VCaP (cell line): ENCODE results near the gene DBI.

Source experiments
- H3K27ac ChIP-seq: fragments of 450-650 bp; 2 replicates; pipeline ENCODE4 v1.5.1; 2017
- TF ChIP-seq, protein P1 (sequence below): fragments of 450-650 bp; conservative IDR thresholded peaks from 2 replicates; pipeline ENCODE4 v1.5.1; 2017; ENCODE audit warnings: mild to moderate bottlenecking, moderate library complexity

The DBI gene

DNA sequence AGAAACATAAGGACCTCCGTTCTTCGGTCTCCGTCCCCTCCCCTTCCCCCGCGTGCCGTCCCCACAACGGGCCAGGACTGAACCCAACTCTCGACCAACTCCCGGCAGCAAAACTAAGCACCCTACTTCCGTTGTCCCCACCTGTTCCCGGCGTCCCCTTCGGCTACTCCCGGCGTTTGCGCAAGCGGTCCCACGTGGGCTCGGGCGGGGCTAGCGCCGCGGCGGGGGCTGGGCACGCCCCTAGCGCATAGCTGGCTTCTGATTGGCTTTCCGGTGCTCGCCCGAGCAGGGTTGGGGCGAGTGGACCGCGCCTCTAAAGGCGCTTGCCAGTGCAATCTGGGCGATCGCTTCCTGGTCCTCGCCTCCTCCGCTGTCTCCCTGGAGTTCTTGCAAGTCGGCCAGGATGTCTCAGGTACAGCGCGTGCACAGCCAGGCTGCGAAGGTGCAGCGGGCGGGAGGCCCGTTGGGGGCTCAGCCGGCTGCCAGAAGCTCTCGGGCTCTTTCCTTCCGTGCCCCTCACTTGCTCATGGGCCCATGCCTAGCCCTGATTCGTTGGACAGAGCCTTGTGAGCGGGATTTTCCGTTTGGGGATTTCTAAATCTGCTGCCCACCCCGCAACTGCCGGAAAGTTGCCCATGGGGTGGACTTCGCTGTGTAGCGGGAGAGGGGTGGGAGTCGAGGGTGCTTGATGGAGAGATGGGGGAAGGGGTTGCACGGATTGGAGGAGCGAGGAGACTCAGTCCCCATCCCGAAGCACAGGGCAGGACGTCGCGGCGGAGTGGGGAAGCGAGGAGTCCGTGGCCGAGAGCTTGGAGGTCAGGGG, at the start of gene DBI, which contains the start of gene C2orf76:
Gene DBI, plus strand, starts transcription at position 329 of the 823 bp plus-strand sequence. Its CDS starts 75 bp downstream, at position 404.
Gene C2orf76, minus strand, starts transcription at position 186 of the 823 bp plus-strand sequence. CDS start 26,875 bp downstream, outside the sequence.
- TF ChIP-seq, protein P1, sequence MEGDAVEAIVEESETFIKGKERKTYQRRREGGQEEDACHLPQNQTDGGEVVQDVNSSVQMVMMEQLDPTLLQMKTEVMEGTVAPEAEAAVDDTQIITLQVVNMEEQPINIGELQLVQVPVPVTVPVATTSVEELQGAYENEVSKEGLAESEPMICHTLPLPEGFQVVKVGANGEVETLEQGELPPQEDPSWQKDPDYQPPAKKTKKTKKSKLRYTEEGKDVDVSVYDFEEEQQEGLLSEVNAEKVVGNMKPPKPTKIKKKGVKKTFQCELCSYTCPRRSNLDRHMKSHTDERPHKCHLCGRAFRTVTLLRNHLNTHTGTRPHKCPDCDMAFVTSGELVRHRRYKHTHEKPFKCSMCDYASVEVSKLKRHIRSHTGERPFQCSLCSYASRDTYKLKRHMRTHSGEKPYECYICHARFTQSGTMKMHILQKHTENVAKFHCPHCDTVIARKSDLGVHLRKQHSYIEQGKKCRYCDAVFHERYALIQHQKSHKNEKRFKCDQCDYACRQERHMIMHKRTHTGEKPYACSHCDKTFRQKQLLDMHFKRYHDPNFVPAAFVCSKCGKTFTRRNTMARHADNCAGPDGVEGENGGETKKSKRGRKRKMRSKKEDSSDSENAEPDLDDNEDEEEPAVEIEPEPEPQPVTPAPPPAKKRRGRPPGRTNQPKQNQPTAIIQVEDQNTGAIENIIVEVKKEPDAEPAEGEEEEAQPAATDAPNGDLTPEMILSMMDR: no peak
- peak within 1 kb of the TSS; percentile 95 for H3K27ac ChIP-seq

DNA sequence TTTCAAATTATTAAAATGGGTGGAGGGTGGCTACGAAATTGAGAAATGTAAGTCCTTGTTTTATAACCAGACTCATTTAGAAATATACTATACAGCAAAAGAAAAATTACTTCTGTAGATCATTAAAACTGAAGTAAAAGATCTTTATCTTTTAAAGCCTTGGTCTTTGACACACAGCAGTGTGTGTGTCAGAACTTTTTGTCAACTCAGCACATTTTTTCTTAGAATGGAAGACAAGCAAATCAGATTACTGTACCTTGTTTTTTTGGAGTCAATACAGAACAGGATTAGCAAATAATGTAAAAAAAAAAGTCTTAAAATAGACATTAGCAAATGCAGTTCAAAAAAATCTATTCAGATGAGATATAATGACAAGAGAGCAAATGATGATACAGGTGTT, 49.2 kb upstream of the DBI start:
- TF ChIP-seq, protein P1: no peak
- peak overlapping the region; percentile 63 for H3K27ac ChIP-seq

DNA sequence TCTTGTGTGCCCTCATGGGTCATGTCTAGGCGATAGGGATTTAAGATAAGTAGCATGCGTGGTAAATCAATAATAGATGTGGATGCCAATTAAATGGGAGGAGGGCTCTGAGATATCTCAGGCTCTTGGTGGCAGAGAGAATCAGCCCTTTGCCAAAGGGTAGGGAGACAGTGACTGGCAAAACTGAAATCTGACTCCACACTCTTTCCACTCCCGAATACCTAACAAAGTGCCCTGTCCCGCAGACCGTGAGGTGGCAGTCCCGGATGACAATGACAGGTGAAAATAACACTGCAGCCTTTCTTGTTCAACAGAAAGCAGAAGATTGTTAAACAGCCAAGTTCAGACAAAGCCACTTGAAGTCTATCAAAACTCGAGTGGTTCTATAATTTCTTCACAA, 47.2 kb upstream of the DBI start:
- H3K27ac ChIP-seq: peak overlapping the region; percentile 63
- TF ChIP-seq, protein P1: no peak

DNA sequence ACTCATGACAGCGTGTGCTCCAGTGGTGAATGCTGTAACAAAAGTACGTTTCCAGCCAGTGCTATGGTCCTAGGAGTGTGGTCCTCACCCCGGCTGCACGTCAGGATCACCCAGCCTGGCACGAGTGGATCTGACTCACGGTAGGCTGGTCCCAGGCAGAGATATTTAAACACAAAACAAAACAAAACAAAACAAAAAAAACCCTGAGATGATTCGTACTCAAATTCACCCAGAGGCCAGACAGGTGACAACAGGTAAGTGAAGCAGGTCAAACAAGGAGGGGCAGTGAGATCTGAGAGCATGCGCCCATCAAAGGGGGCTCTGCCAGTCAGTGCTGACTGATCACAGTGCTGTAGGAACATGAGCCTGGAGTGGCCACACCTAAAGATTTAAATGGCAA, 43.3 kb upstream of the DBI start:
- TF ChIP-seq, protein P1: no peak
- H3K27ac ChIP-seq: no peak overlapping the region

DNA sequence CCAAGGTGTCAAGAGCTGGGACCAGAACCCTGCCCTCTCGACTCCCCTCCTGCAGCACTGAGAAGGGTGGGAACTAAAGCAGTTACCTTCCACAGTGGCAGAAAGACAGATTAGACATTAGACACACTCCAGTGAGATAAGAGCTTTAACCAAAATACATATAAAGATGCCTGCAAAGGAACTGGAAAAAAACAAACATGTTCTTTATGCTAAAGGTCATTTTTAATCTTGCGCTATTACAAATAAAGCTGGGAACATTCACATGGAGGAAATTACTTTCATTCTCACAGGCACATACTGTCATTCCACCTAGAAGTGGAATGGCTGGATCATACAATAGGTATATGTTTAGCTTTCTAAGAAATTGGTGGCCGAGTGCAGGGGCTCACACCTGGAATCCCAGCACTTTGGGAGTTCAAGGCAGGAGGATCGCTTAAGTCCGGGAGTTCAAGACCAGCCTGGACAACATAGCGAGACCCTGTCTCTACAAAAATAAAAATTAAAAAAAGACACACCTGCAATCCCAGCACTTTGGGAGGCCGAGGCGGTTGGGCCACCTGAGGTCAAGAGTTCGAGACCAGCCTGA, 42.0 kb upstream of the DBI start:
- TF ChIP-seq, protein P1: no peak
- H3K27ac ChIP-seq: peak overlapping the region; percentile 36

DNA sequence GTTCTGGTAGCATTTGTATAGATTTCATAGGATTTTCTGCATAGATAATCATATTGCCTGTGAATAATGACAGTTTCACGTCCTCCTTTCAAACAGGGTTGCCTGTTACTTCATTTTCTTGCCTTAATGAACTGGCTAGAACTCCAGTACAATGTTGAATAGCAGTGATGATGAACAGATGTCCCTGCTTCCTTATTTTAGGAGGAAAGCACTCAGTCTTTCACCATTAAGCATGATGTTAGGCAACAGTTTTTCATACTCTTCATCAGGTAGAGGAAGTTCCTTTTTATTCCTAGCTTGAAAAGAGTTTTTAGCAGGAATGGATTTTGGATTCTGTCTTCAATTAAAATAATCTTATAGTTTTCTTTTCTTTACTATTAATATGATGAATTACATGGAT, 39.8 kb upstream of the DBI start:
- TF ChIP-seq, protein P1: no peak
- H3K27ac ChIP-seq: no peak overlapping the region

DNA sequence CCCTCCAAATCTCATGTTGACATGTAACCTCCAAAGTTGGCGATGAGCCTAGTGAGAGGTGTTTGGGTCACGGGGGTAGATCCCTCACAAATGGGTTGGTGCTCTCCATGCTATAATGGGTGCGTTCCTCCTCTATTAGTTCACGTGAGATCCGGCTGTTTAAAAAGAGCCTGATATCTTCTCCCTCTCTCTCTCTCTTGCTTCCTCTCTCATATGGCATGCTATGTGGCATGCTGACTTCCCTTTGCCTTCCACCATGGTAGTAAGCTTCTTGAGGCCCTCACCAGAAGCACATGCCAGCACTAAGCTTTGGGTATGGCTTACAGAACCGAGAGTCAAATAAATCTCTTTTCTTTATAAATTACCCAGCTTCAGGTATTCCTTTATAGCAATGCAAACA, 39.3 kb upstream of the DBI start:
- H3K27ac ChIP-seq: no peak overlapping the region
- TF ChIP-seq, protein P1: no peak
